ENCODE results near the gene CMTM6. TPM values are rescaled to one million over a fixed set of nuclear protein-coding genes. Genes with fewer than 3 reads are reported as not detected.

CMTM6 gene
- total and polyA plus RNA-seq, 7 donors: 19.9 to 82.0 (median 37.7) TPM

- no peak overlapping the region for H3K4me3 ChIP-seq
- peaks cover 0 to 9% (median 4%) of the 10 kb centered on the region in 4 donors for H3K4me1 ChIP-seq
- DNase-seq: no peak
- H3K9me3 ChIP-seq: no peaks in the 10 kb centered on the region
- intact Hi-C loops (cut with DNase I): no loop called here
- H3K27me3 ChIP-seq: no peaks in the 10 kb centered on the region
- 72 to 80% methylated on average over 4 of the region's 4 CpGs for WGBS, 2 donors
- no peak overlapping the region for H3K27ac ChIP-seq
- no peaks in the 10 kb centered on the region for H3K36me3 ChIP-seq
- TF ChIP-seq EP300 (IDR thresholded peaks at IDR 0.05): no peak
- peak in 2 of 4 donors; percentile 13 to 49 for TF ChIP-seq POLR2AphosphoS5 (IDR thresholded peaks at IDR 0.05)
Observed at GRCh38 chr3:32435911-32436815, 66.5 kb downstream of the CMTM6 start.

GRCh38 chr3:32434206-32434605 is 68.4 kb downstream of the CMTM6 start:
- intact Hi-C loops (cut with DNase I): no loop called here
- no peak overlapping the region for H3K27ac ChIP-seq
- H3K27me3 ChIP-seq: no peaks in the 10 kb centered on the region
- no peak for TF ChIP-seq POLR2AphosphoS5 (IDR thresholded peaks at IDR 0.05)
- TF ChIP-seq POLR2A (IDR thresholded peaks at IDR 0.05): no peak
- no peak for TF ChIP-seq EP300 (IDR thresholded peaks at IDR 0.05)
- TF ChIP-seq CTCF (IDR thresholded peaks at IDR 0.05): no peak
- 96 to 98% methylated on average over 4 of the region's 4 CpGs for WGBS, 2 donors
- DNase-seq: no peak
- H3K4me3 ChIP-seq: no peak overlapping the region
- no peaks in the 10 kb centered on the region for H3K9me3 ChIP-seq
- no peaks in the 10 kb centered on the region for H3K36me3 ChIP-seq
- H3K4me1 ChIP-seq: peaks cover 0 to 9% (median 4%) of the 10 kb centered on the region in 4 donors

- no peaks in the 10 kb centered on the region for H3K36me3 ChIP-seq
- no peaks in the 10 kb centered on the region for H3K27me3 ChIP-seq
- H3K9me3 ChIP-seq: no peaks in the 10 kb centered on the region
- TF ChIP-seq CTCF (IDR thresholded peaks at IDR 0.05): no peak
- TF ChIP-seq POLR2AphosphoS5 (IDR thresholded peaks at IDR 0.05): no peak
- TF ChIP-seq POLR2A (IDR thresholded peaks at IDR 0.05): no peak
- no peak for TF ChIP-seq EP300 (IDR thresholded peaks at IDR 0.05)
- H3K27ac ChIP-seq: peak overlapping the region in 1 of 4 donors; percentile 17
- 74 to 90% methylated on average over 12 of the region's 12 CpGs for WGBS, 2 donors
- intact Hi-C loops (cut with DNase I): no loop called here
- H3K4me3 ChIP-seq: no peak overlapping the region
- DNase-seq: no peak
- peaks cover 0 to 9% (median 4%) of the 10 kb centered on the region in 4 donors for H3K4me1 ChIP-seq
Observed at GRCh38 chr3:32432711-32433530, 69.7 kb downstream of the CMTM6 start.

GRCh38 chr3:32432045-32432710 is 70.5 kb downstream of the CMTM6 start:
- WGBS, 2 donors: 93% methylated on average over 6 of the region's 6 CpGs
- DNase-seq: no peak
- no peaks in the 10 kb centered on the region for H3K9me3 ChIP-seq
- TF ChIP-seq POLR2AphosphoS5 (IDR thresholded peaks at IDR 0.05) (no peak), EP300 (IDR thresholded peaks at IDR 0.05) (no peak), CTCF (IDR thresholded peaks at IDR 0.05) (no peak), POLR2A (IDR thresholded peaks at IDR 0.05) (no peak)
- no peak overlapping the region for H3K4me3 ChIP-seq
- intact Hi-C loops (cut with DNase I): no loop called here
- H3K4me1 ChIP-seq: peaks cover 0 to 9% (median 4%) of the 10 kb centered on the region in 4 donors
- H3K27me3 ChIP-seq: no peaks in the 10 kb centered on the region
- H3K36me3 ChIP-seq: no peaks in the 10 kb centered on the region
- no peak overlapping the region for H3K27ac ChIP-seq

All from sigmoid colon (tissue), 7 donors.